H1 (cell line): ENCODE results near the gene ATP7A. TPM values are rescaled to one million over a fixed set of nuclear protein-coding genes. Genes with fewer than 3 reads are reported as not detected.

ENCODE experiments used
- CTCF ChIA-PET: fragments of 300-600 bp; sonication (Branson Sonifier 250); formaldehyde crosslinking; loops from one replicate; lab custom pipeline; 2021; ENCODE audit not compliant: partially characterized antibody; lab: Charles Lee
- POLR2A ChIA-PET: fragments of 300-600 bp; sonication (Branson Sonifier 250); formaldehyde crosslinking; loops from one replicate; lab custom pipeline; 2021; ENCODE audit warnings: inconsistent platforms; ENCODE audit not compliant: partially characterized antibody; lab: Charles Lee
- DNase-seq, 2 experiments: peaks; one replicate each; pipeline versions ENCODE4 v3.0.0 to v3.0.0-alpha.2; 2010 to 2022; ENCODE audit warnings: low spot score in 2 of 2, low read depth in 1 of 2, mixed read lengths in 1 of 2
- FAIRE-seq: peaks from 2 replicates; lab custom pipeline; 2011; peaks lifted over from hg19 to GRCh38; lab: Jason Lieb, UNC
- H2AFZ ChIP-seq: 2 replicates; pipeline ENCODE4 v1.8.1; 2012; ENCODE audit warnings: low read length, inconsistent platforms
- H2AK5ac ChIP-seq: 2 replicates; pipeline ENCODE4 v1.6.1; 2013; ENCODE audit warnings: low read depth, low read length
- H2BK120ac ChIP-seq: replicated peaks from 2 replicates; pipeline ENCODE3; 2013; ENCODE audit warnings: low read depth, low read length, inconsistent platforms
- H2BK12ac ChIP-seq: 2 replicates; pipeline ENCODE4 v1.6.1; 2013; ENCODE audit warnings: low read depth, low read length
- H2BK15ac ChIP-seq: 2 replicates; pipeline ENCODE4 v1.6.1; 2013; ENCODE audit warnings: low read length
- H2BK20ac ChIP-seq: 2 replicates; pipeline ENCODE4 v1.6.1; 2013; ENCODE audit warnings: low read length
- H2BK5ac ChIP-seq: 2 replicates; pipeline ENCODE4 v1.6.1; 2013; ENCODE audit warnings: low read depth, low read length
- H3K14ac ChIP-seq: 2 replicates; pipeline ENCODE4 v1.6.1; 2013; ENCODE audit warnings: inconsistent platforms; ENCODE audit not compliant: insufficient read length
- H3K18ac ChIP-seq: 2 replicates; pipeline ENCODE4 v1.6.1; 2013; ENCODE audit warnings: low read length; ENCODE audit errors: extremely low read depth
- H3K23ac ChIP-seq: 2 replicates; pipeline ENCODE4 v1.6.1; 2013; ENCODE audit warnings: inconsistent platforms; ENCODE audit not compliant: insufficient read length
- H3K23me2 ChIP-seq: 2 replicates; pipeline ENCODE4 v1.6.1; 2013; ENCODE audit warnings: low read depth, low read length
- H3K27ac ChIP-seq: 2 replicates; pipeline ENCODE4 v1.6.1; 2011; ENCODE audit warnings: low read depth, low read length, inconsistent platforms
- H3K27me3 ChIP-seq, 4 experiments: replicated peaks in 1 of 4; 1 replicate in 1 of 4; 2 replicates in 3 of 4; pipeline versions ENCODE4 v1.6.1 to v1.8.1; 2011 to 2013; ENCODE audit warnings: low read length in 3 of 4, mild to moderate bottlenecking in 3 of 4, inconsistent platforms in 2 of 4, mixed read lengths in 2 of 4, moderate library complexity in 1 of 4; ENCODE audit not compliant: control insufficient read depth in 3 of 4, insufficient read depth in 3 of 4; ENCODE audit errors: extremely low read depth in 1 of 4
- H3K36me3 ChIP-seq, 4 experiments: 2 replicates each; pipeline versions ENCODE4 v1.6.1 to v1.8.1; 2011 to 2013; ENCODE audit warnings: mild to moderate bottlenecking in 4 of 4, low read length in 3 of 4, moderate library complexity in 2 of 4, control low read depth in 1 of 4, inconsistent platforms in 1 of 4; ENCODE audit not compliant: insufficient read depth in 4 of 4, control insufficient read depth in 2 of 4
- H3K4ac ChIP-seq: replicated peaks from 2 replicates; pipeline ENCODE3; 2013; ENCODE audit warnings: low read length, low read depth, mixed read lengths, inconsistent platforms; ENCODE audit not compliant: insufficient read length
- H3K4me1 ChIP-seq, 4 experiments: replicated peaks in 1 of 4; 1 replicate in 1 of 4; 2 replicates in 3 of 4; pipeline versions ENCODE4 v1.6.1 to v1.8.1; 2011 to 2013; ENCODE audit warnings: low read length in 3 of 4, inconsistent platforms in 2 of 4, mixed read lengths in 1 of 4; ENCODE audit not compliant: insufficient read depth in 4 of 4, control insufficient read depth in 3 of 4
- H3K4me2 ChIP-seq, 2 experiments: 2 replicates each; pipeline versions ENCODE4 v1.6.1 to v1.8.1; 2011 to 2013; ENCODE audit warnings: low read depth in 2 of 2, low read length in 2 of 2, control low read depth in 1 of 2, inconsistent platforms in 1 of 2, mild to moderate bottlenecking in 1 of 2; ENCODE audit not compliant: insufficient read depth in 1 of 2
- H3K4me3 ChIP-seq, 4 experiments: fragments of 200-600, 300-600 bp in 1 of 4; sonication (generic), shearing (Covaris generic), sonication (Bioruptor Twin) in 1 of 4; 2 replicates each; pipeline versions ENCODE4 v1.5.1 to v1.8.1; 2011 to 2016; ENCODE audit warnings: low read length in 4 of 4, low read depth in 3 of 4, control low read depth in 2 of 4, inconsistent platforms in 2 of 4, mild to moderate bottlenecking in 2 of 4, mixed read lengths in 1 of 4, moderate library complexity in 1 of 4; ENCODE audit not compliant: insufficient read depth in 2 of 4; ENCODE audit errors: extremely low read depth in 1 of 4
- H3K56ac ChIP-seq: replicated peaks from 2 replicates; pipeline ENCODE3; 2013; ENCODE audit warnings: low read depth, mild to moderate bottlenecking, mixed read lengths, low read length, inconsistent platforms; ENCODE audit not compliant: insufficient read length
- H3K79me1 ChIP-seq: 2 replicates; pipeline ENCODE4 v1.6.1; 2013; ENCODE audit warnings: low read depth, low read length, control low read depth
- H3K79me2 ChIP-seq, 2 experiments: 2 replicates each; pipeline versions ENCODE4 v1.6.1 to v1.8.1; 2012 to 2013; ENCODE audit warnings: low read length in 2 of 2, mild to moderate bottlenecking in 2 of 2, inconsistent platforms in 1 of 2; ENCODE audit not compliant: insufficient read depth in 2 of 2, control insufficient read depth in 1 of 2
- H3K9ac ChIP-seq, 4 experiments: replicated peaks in 1 of 4; 1 replicate in 1 of 4; 2 replicates in 3 of 4; pipeline versions ENCODE4 v1.6.1 to v1.8.1; 2011 to 2013; ENCODE audit warnings: low read depth in 3 of 4, low read length in 3 of 4, control low read depth in 2 of 4, mild to moderate bottlenecking in 2 of 4, moderate library complexity in 2 of 4, inconsistent platforms in 1 of 4; ENCODE audit errors: extremely low read depth in 1 of 4
- H3K9me3 ChIP-seq, 2 experiments: 2 replicates each; pipeline versions ENCODE4 v1.6.1 to v1.8.1; 2012 to 2013; ENCODE audit warnings: mild to moderate bottlenecking in 2 of 2, moderate library complexity in 2 of 2, control low read depth in 1 of 2, inconsistent platforms in 1 of 2, low read depth in 1 of 2, low read length in 1 of 2, mixed read lengths in 1 of 2; ENCODE audit not compliant: insufficient read depth in 2 of 2
- H4K20me1 ChIP-seq, 2 experiments: replicated peaks in 1 of 2; 2 replicates each; pipeline versions ENCODE3 to v1.8.1; 2011 to 2013; ENCODE audit warnings: inconsistent platforms in 2 of 2, low read length in 2 of 2, mild to moderate bottlenecking in 1 of 2; ENCODE audit not compliant: insufficient read depth in 2 of 2, control insufficient read depth in 1 of 2
- H4K5ac ChIP-seq: 2 replicates; pipeline ENCODE4 v1.6.1; 2013; ENCODE audit warnings: low read length, low read depth, mixed read lengths, inconsistent platforms; ENCODE audit not compliant: insufficient read length
- H4K8ac ChIP-seq: 2 replicates; pipeline ENCODE4 v1.8.0; 2013; ENCODE audit warnings: mild to moderate bottlenecking, moderate library complexity, low read length, inconsistent platforms; ENCODE audit not compliant: insufficient read depth; ENCODE audit errors: extremely low read depth
- H4K91ac ChIP-seq: replicated peaks from 2 replicates; pipeline ENCODE3; 2013; ENCODE audit warnings: low read length, mixed read lengths, inconsistent platforms; ENCODE audit not compliant: insufficient read length
- JUND ChIP-seq: IDR thresholded peaks from 2 replicates; pipeline ENCODE4 v1.6.1; 2011; ENCODE audit warnings: mild to moderate bottlenecking, improper control_type of control experiment, low read length
- PHF8 ChIP-seq: fragments of 200-600 bp; sonication (generic); conservative IDR thresholded peaks from 2 replicates; pipeline ENCODE4 v1.7.1; 2012; ENCODE audit warnings: low read depth, mild to moderate bottlenecking, inconsistent platforms, low read length, moderate library complexity
- WGBS, 2 experiments: shearing (Covaris generic) in 1 of 2; methylation state at CpG; one replicate each; pipeline versions ENCODE4 v1.1.6 to v1.1.7; 2013 to 2015; ENCODE audit warnings: low lambda C conversion rate in 2 of 2, mixed read lengths in 2 of 2, inconsistent platforms in 1 of 2, low coverage in 1 of 2, missing lambda C conversion rate in 1 of 2; ENCODE audit not compliant: insufficient replicate concordance in 2 of 2, insufficient coverage in 1 of 2, insufficient read length in 1 of 2; ENCODE audit errors: extremely low coverage in 1 of 2, missing lambda C conversion rate in 1 of 2; 5-methylcytosine and 5-hydroxymethylcytosine counted together
- polyA plus RNA-seq, 7 experiments: library from polyadenylated mRNA; depleted of rRNA in 3 of 7; stranded (reverse) in 5 of 7; unstranded in 2 of 7; fragments of >200 nt in 5 of 7; fragments of 200-250 nt in 2 of 7; gene quantifications; 1 replicate in 5 of 7; 2 replicates in 1 of 7; 4 replicates in 1 of 7; pipeline versions ENCODE4 v1.2.1 to v1.2.3, GENCODE V29; 2011 to 2013; ENCODE audit warnings: missing spikeins in 2 of 7, mixed read lengths in 2 of 7
- total RNA-seq: library from RNA; stranded (reverse); fragmentation: NEBNext Ultra II Directional; extraction: Animal tissue kit (Norgen Biotek cat#: 25700); gene quantifications from 2 replicates; pipeline ENCODE4 v1.2.1, GENCODE V29; 2021

Gene ATP7A
- total and polyA plus RNA-seq, 2 of the 8 experiments (the other 6 are each of a cell fraction or from before 2014, with no cell fraction given): 0.73 to 2.8 TPM

DNA sequence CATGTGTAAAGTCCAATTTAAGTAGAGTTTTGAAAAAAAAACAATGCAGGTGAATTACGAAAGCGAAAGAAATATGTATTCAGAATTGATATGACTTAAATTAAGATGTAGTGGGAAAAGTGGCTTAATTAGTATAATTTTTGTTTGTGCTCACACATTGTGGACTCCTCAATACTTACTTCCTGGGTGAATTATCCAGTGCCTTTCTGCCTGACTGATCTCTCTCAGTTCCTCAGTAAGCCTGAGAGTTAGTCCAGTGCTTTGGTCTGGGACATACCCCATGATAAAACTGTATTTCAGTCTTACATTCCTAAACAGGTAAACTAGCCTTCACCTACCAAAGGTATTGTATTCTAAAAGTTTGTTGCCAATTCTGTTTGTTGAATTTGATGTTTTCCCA is 50.6 kb downstream of the ATP7A start:
- H3K4me3 ChIP-seq: no peak overlapping the region
- H3K27me3 ChIP-seq: no peaks in the 10 kb centered on the region
- no peak overlapping the region for H3K4me2 ChIP-seq
- H2AK5ac ChIP-seq: no peak overlapping the region
- H3K79me1 ChIP-seq: no peaks in the 10 kb centered on the region
- no peak overlapping the region for H3K4ac ChIP-seq
- H4K20me1 ChIP-seq: no peaks in the 10 kb centered on the region
- no peak overlapping the region for H3K14ac ChIP-seq
- no peak overlapping the region for H3K27ac ChIP-seq
- no peak for TF ChIP-seq JUND
- TF ChIP-seq PHF8: no peak
- no peak overlapping the region for H4K5ac ChIP-seq
- no peak for FAIRE-seq
- no peak overlapping the region for H3K18ac ChIP-seq
- no peak overlapping the region for H2BK12ac ChIP-seq
- no peak overlapping the region for H4K91ac ChIP-seq
- H2AFZ ChIP-seq: no peak overlapping the region
- no peak overlapping the region for H2BK5ac ChIP-seq
- H3K36me3 ChIP-seq: no peaks in the 10 kb centered on the region
- no peak overlapping the region for H3K9ac ChIP-seq
- no peak overlapping the region for H4K8ac ChIP-seq
- no peaks in the 10 kb centered on the region for H3K4me1 ChIP-seq
- H2BK20ac ChIP-seq: no peak overlapping the region
- no peak overlapping the region for H3K23ac ChIP-seq
- WGBS, 2 experiments: 96% methylated on average over 2 of the region's 2 CpGs; no CpG with 5 or more reads in 1 of the 2 experiments
- H3K23me2 ChIP-seq: no peaks in the 10 kb centered on the region
- no peak for DNase-seq
- H2BK120ac ChIP-seq: no peak overlapping the region
- H3K79me2 ChIP-seq: no peaks in the 10 kb centered on the region
- H2BK15ac ChIP-seq: no peak overlapping the region
- ChIA-PET POLR2A (no interaction called here), CTCF (no interaction called here)
- no peaks in the 10 kb centered on the region for H3K9me3 ChIP-seq
- H3K56ac ChIP-seq: no peak overlapping the region
